GM12878 (cell line): ENCODE results near the gene MPP7.

Experiments
- CEBPB ChIP-seq, 2 experiments: fragments of 150-350 bp in 1 of 2; IDR thresholded peaks; 2 replicates each; pipeline ENCODE4 v1.6.1; 2012 to 2014; ENCODE audit warnings: low read depth in 2 of 2, low read length in 2 of 2, borderline replicate concordance in 1 of 2, inconsistent platforms in 1 of 2
- NRF1 ChIP-seq: conservative IDR thresholded peaks from 2 replicates; pipeline ENCODE4 v1.6.1; 2011; ENCODE audit warnings: mild to moderate bottlenecking, low read depth, low read length, improper control_type of control experiment
- POLR2AphosphoS5 ChIP-seq: IDR thresholded peaks from 2 replicates; pipeline ENCODE4 v1.6.1; 2011; ENCODE audit warnings: mild to moderate bottlenecking, low read length, inconsistent platforms
- SMARCA5 ChIP-seq: fragments of 450-650 bp; IDR thresholded peaks from 2 replicates; pipeline ENCODE4 v1.6.1; 2017; ENCODE audit warnings: mild to moderate bottlenecking

DNA sequence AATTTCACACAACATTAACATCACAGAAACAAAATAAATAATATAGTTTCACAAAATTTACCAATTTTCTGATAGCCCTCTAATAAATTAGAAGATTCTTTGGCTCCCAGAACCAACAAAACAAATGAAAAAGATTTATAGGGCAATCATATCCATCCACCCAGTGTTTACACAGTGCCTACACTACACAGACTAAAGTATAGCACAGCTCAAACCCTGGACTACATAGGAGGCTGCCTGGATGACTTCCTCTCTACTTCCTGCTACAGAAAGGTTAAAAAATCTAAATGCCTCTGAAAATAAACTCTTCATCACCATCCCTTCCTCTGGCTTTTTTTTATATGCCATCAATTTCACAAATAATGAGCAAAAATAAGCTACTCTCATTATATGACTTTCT is 28.4 kb downstream of the MPP7 start:
- TF ChIP-seq POLR2AphosphoS5 (no peak), NRF1 (no peak), SMARCA5 (no peak), CEBPB (IDR thresholded peaks at IDR 0.05; ENCODE audit: borderline replicate concordance in 1 of 2, low read depth in 2 of 2, low read length in 2 of 2) (no peak)
